ENCODE results near the gene DCAF4. TPM values are rescaled to one million over a fixed set of nuclear protein-coding genes. Genes with fewer than 3 reads are reported as not detected.

Gene DCAF4
- polyA plus RNA-seq, 1 donor from 2014 or later = 16.5 TPM

DNA sequence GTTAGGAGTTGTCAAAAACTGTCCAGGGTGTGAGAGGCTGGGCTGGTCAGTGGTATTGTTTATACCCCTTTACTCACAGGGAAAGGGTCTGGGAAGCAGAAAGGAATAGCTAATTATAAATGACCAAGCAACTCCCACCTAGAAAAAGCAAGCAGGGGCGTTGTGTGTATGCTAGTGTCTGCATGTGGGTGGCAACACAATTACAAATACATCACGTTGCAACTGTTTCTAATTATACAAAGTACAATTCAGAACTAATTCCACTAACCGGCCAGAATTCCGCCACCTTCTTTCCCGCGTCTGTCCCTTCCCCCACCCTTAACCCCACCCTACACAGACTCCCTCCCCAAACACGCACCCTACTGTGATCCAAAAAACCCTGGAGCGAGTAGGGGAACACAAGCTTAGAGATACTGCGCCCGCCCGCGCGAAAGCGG is 34.6 kb upstream of the DCAF4 start:
- Histone ChIP-seq H3F3A (ENCODE audit: insufficient read depth, low read length, poor library complexity, severe bottlenecking) (no peaks in the 10 kb centered on the region), H3K36me3 (ENCODE audit: insufficient read depth, low read length) (no peaks in the 10 kb centered on the region), H3K9me2 (ENCODE audit: insufficient read depth, low read length) (no peaks in the 10 kb centered on the region), H3K4me2 (ENCODE audit: low read length) (peak overlapping the region; percentile 99), H2AFZ (ENCODE audit: low read depth, low read length) (no peak overlapping the region), H3K4me3 (ENCODE audit: low read length) (peak overlapping the region; percentile 91), H3K79me2 (replicated peaks; ENCODE audit: insufficient read depth, low read length) (peaks cover 11% of the 10 kb centered on the region), H3K27me3 (ENCODE audit: insufficient read depth, low read depth, low read length) (peaks cover 63% of the 10 kb centered on the region), H4K20me1 (ENCODE audit: insufficient read depth) (no peaks in the 10 kb centered on the region), H3K9ac (ENCODE audit: low read length) (peak overlapping the region; percentile 51), H3K9me3 (ENCODE audit: low read length) (no peaks in the 10 kb centered on the region), H3K27ac (ENCODE audit: low read length) (no peak overlapping the region)
- TF ChIP-seq SMC3 (conservative IDR thresholded peaks at IDR 0.05; ENCODE audit: poor library complexity) = no peak
- TF ChIP-seq RAD21 (conservative IDR thresholded peaks at IDR 0.05) = no peak
- TF ChIP-seq, protein P1, sequence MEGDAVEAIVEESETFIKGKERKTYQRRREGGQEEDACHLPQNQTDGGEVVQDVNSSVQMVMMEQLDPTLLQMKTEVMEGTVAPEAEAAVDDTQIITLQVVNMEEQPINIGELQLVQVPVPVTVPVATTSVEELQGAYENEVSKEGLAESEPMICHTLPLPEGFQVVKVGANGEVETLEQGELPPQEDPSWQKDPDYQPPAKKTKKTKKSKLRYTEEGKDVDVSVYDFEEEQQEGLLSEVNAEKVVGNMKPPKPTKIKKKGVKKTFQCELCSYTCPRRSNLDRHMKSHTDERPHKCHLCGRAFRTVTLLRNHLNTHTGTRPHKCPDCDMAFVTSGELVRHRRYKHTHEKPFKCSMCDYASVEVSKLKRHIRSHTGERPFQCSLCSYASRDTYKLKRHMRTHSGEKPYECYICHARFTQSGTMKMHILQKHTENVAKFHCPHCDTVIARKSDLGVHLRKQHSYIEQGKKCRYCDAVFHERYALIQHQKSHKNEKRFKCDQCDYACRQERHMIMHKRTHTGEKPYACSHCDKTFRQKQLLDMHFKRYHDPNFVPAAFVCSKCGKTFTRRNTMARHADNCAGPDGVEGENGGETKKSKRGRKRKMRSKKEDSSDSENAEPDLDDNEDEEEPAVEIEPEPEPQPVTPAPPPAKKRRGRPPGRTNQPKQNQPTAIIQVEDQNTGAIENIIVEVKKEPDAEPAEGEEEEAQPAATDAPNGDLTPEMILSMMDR (IDR thresholded peaks at IDR 0.05; ENCODE audit: poor library complexity, severe bottlenecking) = no peak

DNA sequence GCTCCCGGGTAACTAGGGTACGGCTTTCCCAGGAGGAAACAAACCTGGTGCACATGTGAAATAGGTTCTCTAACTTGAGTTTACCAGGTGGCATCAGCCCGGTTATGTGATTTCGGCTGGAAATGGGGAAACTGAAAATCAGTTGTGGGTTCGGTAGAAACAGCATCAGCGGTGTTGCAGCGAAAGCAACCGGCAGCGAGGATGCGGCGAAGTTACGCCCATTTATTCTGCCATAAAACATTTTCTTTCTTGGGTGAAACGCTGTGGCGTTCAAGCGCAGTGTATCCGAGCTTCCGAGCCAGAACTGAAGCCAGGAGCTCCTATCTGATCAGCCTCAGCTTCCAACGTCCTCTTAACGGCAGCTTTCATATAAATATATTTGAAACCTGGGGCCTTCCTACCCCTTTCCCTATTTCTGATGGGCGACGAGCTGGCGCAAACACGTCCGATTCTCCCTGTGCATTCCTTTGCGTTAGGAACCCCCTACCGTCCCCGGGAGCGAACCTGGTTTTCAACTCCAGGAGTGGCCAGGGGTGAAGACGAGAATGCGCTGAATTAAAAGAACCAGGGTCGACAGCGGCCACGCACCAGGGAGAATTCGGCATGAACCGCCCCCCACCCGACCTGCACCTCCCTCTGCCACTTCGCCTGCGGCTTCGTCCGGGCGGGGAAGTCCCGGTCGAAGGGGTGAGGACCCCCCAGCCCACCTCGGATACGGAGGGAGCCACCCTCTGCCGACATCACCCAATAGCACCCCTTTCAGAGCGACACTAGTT is 34.0 kb upstream of the DCAF4 start:
- Histone ChIP-seq H4K20me1 (ENCODE audit: insufficient read depth) (no peaks in the 10 kb centered on the region), H3K27ac (ENCODE audit: low read length) (no peak overlapping the region), H3K4me3 (ENCODE audit: low read length) (peak overlapping the region; percentile 91), H3K9me3 (ENCODE audit: low read length) (no peaks in the 10 kb centered on the region), H3F3A (ENCODE audit: insufficient read depth, low read length, poor library complexity, severe bottlenecking) (no peaks in the 10 kb centered on the region), H3K9ac (ENCODE audit: low read length) (peak overlapping the region; percentile 51), H3K36me3 (ENCODE audit: insufficient read depth, low read length) (no peaks in the 10 kb centered on the region), H3K79me2 (replicated peaks; ENCODE audit: insufficient read depth, low read length) (peaks cover 11% of the 10 kb centered on the region), H3K27me3 (ENCODE audit: insufficient read depth, low read depth, low read length) (peaks cover 66% of the 10 kb centered on the region), H3K4me2 (ENCODE audit: low read length) (peak overlapping the region; percentile 99), H3K9me2 (ENCODE audit: insufficient read depth, low read length) (no peaks in the 10 kb centered on the region), H2AFZ (ENCODE audit: low read depth, low read length) (no peak overlapping the region)
- TF ChIP-seq, protein P2, sequence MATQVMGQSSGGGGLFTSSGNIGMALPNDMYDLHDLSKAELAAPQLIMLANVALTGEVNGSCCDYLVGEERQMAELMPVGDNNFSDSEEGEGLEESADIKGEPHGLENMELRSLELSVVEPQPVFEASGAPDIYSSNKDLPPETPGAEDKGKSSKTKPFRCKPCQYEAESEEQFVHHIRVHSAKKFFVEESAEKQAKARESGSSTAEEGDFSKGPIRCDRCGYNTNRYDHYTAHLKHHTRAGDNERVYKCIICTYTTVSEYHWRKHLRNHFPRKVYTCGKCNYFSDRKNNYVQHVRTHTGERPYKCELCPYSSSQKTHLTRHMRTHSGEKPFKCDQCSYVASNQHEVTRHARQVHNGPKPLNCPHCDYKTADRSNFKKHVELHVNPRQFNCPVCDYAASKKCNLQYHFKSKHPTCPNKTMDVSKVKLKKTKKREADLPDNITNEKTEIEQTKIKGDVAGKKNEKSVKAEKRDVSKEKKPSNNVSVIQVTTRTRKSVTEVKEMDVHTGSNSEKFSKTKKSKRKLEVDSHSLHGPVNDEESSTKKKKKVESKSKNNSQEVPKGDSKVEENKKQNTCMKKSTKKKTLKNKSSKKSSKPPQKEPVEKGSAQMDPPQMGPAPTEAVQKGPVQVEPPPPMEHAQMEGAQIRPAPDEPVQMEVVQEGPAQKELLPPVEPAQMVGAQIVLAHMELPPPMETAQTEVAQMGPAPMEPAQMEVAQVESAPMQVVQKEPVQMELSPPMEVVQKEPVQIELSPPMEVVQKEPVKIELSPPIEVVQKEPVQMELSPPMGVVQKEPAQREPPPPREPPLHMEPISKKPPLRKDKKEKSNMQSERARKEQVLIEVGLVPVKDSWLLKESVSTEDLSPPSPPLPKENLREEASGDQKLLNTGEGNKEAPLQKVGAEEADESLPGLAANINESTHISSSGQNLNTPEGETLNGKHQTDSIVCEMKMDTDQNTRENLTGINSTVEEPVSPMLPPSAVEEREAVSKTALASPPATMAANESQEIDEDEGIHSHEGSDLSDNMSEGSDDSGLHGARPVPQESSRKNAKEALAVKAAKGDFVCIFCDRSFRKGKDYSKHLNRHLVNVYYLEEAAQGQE (IDR thresholded peaks at IDR 0.05; ENCODE audit: borderline replicate concordance) = no peak
- TF ChIP-seq MXI1 (conservative IDR thresholded peaks at IDR 0.05; ENCODE audit: poor library complexity, severe bottlenecking) = peak; percentile 60

DNA sequence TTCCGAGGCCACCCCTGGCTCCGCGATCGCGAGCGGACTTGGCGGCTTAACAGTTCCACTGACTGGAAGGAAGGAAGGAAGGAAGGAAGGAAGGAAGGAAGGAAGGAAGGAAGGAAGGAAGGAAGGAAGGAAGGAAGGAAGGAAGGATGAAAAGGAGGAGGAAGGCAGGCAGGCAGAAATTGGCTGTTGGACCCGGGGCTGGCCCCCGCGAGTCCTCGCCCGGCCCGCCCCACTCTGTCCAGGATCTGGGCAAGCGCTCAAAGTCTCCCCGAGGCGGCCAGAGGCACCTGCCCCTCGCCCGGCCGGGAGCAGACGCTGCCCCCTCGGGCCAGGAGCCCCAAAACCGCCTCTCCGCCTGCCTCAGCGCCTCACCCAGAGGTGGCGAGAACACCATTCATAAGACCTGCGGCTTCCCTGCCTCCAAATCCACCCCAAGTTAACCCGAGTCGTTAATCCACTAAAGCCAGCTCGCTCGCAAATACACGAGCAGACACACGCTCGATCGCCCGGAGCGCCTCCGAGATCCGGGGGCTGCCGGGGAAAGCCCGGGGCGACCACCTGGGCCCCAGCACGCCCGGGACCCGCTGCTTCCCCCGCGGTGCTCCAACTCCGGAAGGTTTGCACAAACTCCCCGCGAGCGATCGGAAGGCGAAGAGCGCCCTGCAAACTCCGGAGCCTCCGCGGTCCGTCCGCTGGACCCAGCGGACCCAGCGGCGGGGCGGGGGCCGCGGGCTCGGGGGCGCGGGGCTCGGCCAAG is 33.2 kb upstream of the DCAF4 start:
- H3K9me3 ChIP-seq (ENCODE audit: low read length) = no peaks in the 10 kb centered on the region
- H3K36me3 ChIP-seq (ENCODE audit: insufficient read depth, low read length) = no peaks in the 10 kb centered on the region
- peak overlapping the region; percentile 99 for H3K4me2 ChIP-seq (ENCODE audit: low read length)
- peak overlapping the region; percentile 91 for H3K4me3 ChIP-seq (ENCODE audit: low read length)
- no peaks in the 10 kb centered on the region for H4K20me1 ChIP-seq (ENCODE audit: insufficient read depth)
- H3K27me3 ChIP-seq (ENCODE audit: insufficient read depth, low read depth, low read length) = peaks cover 66% of the 10 kb centered on the region
- peak overlapping the region; percentile 21 for H2AFZ ChIP-seq (ENCODE audit: low read depth, low read length)
- no peak overlapping the region for H3K27ac ChIP-seq (ENCODE audit: low read length)
- H3K79me2 ChIP-seq (replicated peaks; ENCODE audit: insufficient read depth, low read length) = peaks cover 11% of the 10 kb centered on the region
- no peaks in the 10 kb centered on the region for H3K9me2 ChIP-seq (ENCODE audit: insufficient read depth, low read length)
- peak overlapping the region; percentile 51 for H3K9ac ChIP-seq (ENCODE audit: low read length)
- no peaks in the 10 kb centered on the region for H3F3A ChIP-seq (ENCODE audit: insufficient read depth, low read length, poor library complexity, severe bottlenecking)
- TF ChIP-seq TAF1 (IDR thresholded peaks at IDR 0.05; ENCODE audit: low read depth) = no peak
- no peak for TF ChIP-seq EZH2 (IDR thresholded peaks at IDR 0.05; ENCODE audit: borderline replicate concordance, insufficient read depth, low read length, poor library complexity, severe bottlenecking)
- TF ChIP-seq, protein P2 (IDR thresholded peaks at IDR 0.05; ENCODE audit: borderline replicate concordance) = no peak
- no peak for TF ChIP-seq RAD21 (conservative IDR thresholded peaks at IDR 0.05)
- TF ChIP-seq MXI1 (conservative IDR thresholded peaks at IDR 0.05; ENCODE audit: poor library complexity, severe bottlenecking) = no peak
- no peak for TF ChIP-seq POLR2AphosphoS5 (IDR thresholded peaks at IDR 0.05)
- no peak for TF ChIP-seq SMC3 (conservative IDR thresholded peaks at IDR 0.05; ENCODE audit: poor library complexity)
- no peak for TF ChIP-seq EP300 (conservative IDR thresholded peaks at IDR 0.05; ENCODE audit: poor library complexity, severe bottlenecking)

Measured in neural cell (in vitro differentiated cells).